GM19452 (cell line): ENCODE results near the gene DCDC2B.
A peak's percentile ranks its signal among the peaks of the same experiment; 100 is the strongest.

Source experiments
- ATAC-seq: cut with Tn5 transposase; IDR thresholded peaks from one replicate; pipeline ENCODE4 v1.9.1; 2021; ENCODE audit not compliant: unreplicated experiment

Gene DCDC2B

GRCh38 chr1:32195972-32196823, 12.7 kb upstream of the DCDC2B start:
- ATAC-seq: no peak

DNA sequence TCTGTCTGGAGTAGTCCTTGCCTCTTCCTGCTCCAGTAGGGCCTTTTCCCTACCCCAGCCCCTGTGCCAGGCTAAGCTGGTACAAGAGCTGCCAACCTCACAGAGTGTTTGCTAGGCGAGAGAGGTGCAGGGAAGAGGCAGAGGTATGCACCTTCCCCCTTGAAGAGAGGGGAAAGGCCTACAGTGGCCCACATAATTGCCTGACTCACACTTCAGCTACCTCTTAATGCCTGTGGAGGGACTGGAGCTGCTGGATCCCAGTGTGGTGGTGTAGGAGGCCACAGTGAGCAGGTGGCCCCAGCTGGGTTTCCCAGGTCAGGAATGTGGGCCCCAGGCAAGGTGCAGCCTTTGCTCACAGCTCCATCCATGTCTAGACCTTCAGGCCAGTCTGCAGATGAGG, 11.8 kb upstream of the DCDC2B start:
- no peak for ATAC-seq

- no peak for ATAC-seq
These were observed 11.1 kb upstream of the DCDC2B start for GRCh38 chr1:32197837-32198236.

DNA sequence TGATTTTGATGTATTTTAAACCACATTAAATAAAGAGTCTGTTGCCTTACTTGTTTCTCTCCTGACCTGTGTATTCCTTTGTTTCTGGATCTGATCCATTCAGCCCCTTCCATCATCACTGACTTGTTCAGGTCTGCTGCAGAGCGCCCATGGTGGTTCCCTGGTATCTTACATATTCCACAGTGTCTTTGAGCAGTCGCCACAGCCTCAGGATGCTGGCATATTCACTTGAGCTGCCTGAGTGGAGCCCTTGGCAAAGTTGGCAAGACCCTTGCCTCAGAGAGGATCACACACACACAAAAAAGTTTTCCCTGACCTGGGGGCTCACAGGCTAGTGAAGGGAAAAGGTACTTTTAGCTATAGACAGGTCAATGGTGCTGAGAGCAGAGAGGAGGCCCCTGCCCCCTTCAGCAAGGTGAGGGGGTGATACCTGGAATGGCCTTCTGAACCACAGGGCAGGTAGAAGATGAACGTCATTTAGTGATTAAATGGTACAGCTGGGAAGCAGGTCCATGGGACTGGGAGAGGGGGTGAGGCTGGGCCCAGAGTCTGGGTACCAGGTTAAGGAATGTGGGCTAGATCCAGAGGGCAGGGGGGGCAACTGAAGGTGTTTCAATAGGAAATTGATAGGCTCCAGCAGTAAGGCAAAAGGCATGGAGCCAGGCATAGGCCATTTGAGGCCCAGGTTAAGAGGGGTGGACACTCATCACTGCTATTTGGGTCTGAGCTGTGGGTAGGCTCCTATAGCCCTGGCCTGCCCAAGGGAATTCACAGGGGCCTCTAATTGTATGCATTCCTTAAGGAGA, 10.4 kb upstream of the DCDC2B start:
- ATAC-seq: no peak

DNA sequence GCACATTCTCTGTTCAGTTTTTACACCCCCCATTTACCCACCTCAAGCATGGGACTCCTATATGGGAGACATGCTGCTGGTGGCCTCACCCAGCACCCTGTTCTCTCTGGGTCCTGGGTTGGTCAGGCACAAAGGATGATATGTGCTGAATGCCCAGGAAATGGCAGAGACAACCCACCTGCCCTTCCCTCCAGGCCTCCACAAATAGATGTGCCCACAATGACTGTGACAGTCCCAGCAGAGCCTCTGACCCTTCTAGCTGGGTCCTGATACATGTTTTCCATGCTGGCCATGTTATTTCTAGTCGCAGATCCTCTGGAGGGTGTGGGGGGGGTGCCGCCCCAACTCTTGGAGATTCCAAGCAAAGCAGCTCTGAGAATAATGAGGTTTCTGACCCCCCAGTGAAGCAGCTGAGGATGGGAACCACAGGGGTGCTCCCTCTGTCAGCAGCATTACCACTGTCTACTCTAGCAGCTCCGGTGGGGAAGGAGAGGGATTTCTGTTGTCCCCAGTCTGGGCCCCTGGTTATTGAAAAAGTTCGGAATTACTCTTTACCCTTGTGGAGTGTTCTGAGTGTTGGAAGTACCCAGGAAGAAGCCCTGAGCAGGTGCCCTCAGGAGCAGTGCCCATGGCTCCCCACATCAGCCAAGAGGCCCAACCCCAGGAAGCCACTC, 9.7 kb upstream of the DCDC2B start:
- no peak for ATAC-seq

GRCh38 chr1:32199717-32200072, 9.2 kb upstream of the DCDC2B start:
- no peak for ATAC-seq

GRCh38 chr1:32200226-32201010, 8.5 kb upstream of the DCDC2B start, which contains the start of gene CCDC28B:
TSS of gene CCDC28B (plus strand) at chr1:32200595. CDS start at chr1:32201936, 1,341 bp downstream.
- ATAC-seq: no peak

DNA sequence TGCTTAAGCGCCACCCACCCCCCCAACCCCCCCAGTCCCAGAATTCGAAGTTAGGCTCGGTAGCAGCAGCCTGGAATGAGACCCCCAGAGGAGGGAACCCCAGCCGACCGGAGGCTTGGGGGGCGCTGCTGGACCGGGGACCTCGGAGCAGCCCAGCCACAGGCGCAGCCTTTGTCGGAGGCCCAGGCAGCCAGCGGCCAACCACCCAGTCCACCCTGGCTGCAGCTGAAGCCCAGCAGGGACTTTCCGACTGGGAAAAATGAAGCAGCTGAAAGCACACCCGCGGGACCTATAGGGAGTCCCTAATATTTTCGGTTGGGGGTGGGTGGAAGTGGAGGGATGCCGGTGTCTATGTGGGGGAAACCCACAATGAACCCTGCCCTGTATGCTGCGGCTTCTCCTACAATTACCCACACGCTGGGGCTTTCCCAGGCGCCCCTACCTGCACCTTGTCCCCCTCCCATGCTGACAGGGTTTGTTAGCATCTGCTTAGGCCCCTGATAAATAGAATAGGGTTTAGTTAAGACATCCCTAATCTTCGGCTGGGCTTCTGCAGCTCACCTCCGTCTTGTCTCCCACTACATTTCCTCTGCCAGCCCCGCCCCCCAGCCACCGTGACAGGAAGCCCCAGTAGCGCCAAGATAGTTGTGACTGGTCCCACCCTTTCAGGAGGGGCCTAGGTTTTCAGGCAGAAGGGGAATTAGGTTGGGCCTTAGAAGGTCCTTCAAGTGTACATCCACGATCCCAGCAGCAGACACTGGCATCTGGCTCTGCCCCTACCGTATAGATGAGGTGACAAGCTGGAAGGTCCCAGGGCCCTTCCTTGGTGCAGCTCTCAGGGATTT, 7.7 kb upstream of the DCDC2B start:
- ATAC-seq: no peak

DNA sequence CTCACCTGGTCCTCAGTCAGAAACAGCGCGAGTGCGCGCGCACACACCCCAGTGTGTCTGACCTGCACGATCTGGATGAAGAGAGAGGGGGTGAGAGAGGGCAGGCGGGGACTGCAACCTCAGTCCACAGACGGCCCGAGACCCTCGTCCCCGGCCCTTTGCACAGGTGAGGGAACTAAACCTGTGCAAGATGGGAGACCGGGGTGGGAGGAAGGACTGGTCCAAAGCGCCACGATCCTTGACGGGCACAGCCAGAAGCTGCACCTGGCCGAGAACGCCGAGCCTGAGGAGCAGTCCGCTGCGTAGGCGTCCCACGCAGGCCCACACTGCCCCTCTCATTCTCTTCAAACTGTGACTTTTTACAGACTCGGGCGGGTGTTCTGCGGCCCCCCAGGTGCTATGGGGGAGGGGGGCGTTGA, 3.9 kb upstream of the DCDC2B start:
- no peak for ATAC-seq

GRCh38 chr1:32205401-32206370, 3.2 kb upstream of the DCDC2B start, which contains the start of gene IQCC:
TSS of gene IQCC (plus strand) at chr1:32205671. CDS start at chr1:32205682, 11 bp downstream.
- ATAC-seq: peak; percentile 57

- ATAC-seq: no peak
These were observed 420 bp upstream of the DCDC2B start for GRCh38 chr1:32208469-32208868.

GRCh38 chr1:32215629-32216480, 7.0 kb downstream of the DCDC2B start:
- no peak for ATAC-seq

DNA sequence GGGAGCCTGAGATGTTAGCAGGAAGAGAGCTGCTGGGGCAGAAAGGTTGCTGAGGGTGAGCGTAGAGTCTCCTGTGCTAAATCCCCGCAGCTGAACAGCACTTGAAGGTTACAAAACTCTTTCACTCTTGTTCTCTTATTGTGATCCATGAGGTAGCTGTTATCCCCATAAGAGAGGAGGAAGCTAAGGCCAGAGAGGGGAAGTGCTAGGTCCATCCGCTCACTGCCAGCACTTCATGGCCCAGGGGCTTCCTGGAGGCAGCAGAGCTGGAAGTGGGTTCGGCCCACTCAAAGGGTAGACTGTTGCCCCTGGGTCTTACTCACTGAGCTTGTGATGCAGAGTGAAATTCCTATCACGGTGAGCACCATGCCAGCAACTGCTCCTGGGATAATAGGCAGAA, 7.7 kb downstream of the DCDC2B start:
- ATAC-seq: no peak

- no peak for ATAC-seq
These were observed 10.1 kb downstream of the DCDC2B start for GRCh38 chr1:32219022-32219421.

DNA sequence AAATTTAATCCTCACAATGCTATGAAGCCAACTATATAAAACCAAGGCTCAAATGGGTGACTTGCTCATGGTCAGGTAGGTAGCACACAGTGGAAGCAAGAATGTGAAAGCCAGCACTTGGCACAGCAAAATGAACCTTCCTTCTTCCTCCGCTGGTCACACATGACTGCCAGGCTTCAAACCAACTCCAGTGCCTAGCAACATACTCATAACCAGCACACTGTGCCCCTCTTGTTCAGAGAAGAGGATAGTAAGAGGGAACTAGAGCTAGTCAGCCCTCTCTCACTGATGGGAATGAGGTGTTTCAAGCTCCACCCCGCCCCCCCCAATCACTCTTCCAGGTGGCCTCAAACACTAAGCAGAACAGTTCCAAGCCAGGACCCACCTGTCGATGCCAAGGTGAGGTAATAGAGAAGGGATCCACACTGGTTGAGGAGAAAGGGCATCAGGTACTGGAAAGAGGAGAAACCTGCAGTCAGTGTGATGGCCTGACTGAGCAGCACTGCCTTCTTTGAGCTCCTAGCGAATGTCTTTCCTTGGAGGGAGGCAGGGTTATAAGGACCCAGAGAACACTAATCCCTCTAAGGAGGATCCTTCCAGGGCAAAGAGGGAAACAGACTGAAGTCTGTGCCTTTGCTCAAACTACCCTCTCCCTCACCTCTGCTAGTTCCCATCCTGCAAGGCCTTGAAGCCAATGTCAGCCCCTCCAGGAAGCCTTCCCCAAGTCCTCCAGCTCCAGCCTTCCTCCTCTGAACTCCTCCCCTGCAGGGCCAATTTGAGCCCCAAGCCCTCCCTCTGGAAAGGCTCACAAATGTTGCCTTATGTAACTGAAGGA, 12.1 kb downstream of the DCDC2B start:
- no peak for ATAC-seq

DNA sequence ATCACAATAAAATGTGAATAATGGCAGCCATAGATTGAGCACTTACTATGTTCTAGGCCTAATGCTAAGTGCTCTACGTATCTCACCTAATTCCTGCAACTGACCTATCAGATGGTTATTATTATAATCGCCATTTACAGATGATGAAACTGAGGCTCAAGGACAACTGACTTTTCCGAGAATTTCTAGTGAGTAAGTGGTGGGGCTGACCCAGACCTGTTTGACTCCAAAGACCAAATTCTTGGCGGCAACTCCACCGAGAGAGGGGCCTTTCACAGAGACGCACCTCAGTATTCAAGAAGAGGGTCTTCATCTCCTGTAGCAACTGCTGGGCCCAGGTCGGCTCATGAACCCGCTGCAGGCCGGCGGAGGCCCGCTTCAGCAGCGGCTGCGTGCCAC, 12.7 kb downstream of the DCDC2B start:
- no peak for ATAC-seq
